HEK293 (cell line): Measurements from ENCODE around the gene PAPSS2.

ENCODE experiments used
- CTCF ChIA-PET: fragments of 350-600 bp; formaldehyde crosslinking; extraction: SDS; loops from one replicate; lab custom pipeline; 2021; ENCODE audit warnings: antibody characterized with exemption; lab: Yijun Ruan, JAX
- POLR2A ChIA-PET: fragments of 300-600 bp; formaldehyde crosslinking; extraction: SDS; loops from one replicate; lab custom pipeline; 2020; ENCODE audit warnings: antibody characterized with exemption, inconsistent platforms; lab: Yijun Ruan, JAX
- H3K27ac ChIP-seq: fragments of 200-500 bp; sonication (Bioruptor generic); 2 replicates; pipeline ENCODE4 v1.5.1; 2014; ENCODE audit warnings: low read depth, low read length, control low read depth, inconsistent platforms; ENCODE audit errors: extremely low read depth
- H3K36me3 ChIP-seq, 2 experiments: fragments of 200-500 bp in 1 of 2; sonication (Bioruptor generic) in 1 of 2; 1 replicate in 1 of 2; 2 replicates in 1 of 2; pipeline ENCODE4 v1.5.1; 2014 to 2017; ENCODE audit warnings: inconsistent platforms in 2 of 2, low read length in 2 of 2; ENCODE audit not compliant: control insufficient read depth in 2 of 2, insufficient read depth in 1 of 2
- H3K4me1 ChIP-seq: fragments of 200-500 bp; sonication (Bioruptor generic); 2 replicates; pipeline ENCODE4 v1.5.1; 2014; ENCODE audit warnings: mild to moderate bottlenecking, low read length, inconsistent platforms; ENCODE audit not compliant: control insufficient read depth, insufficient read depth
- H3K4me3 ChIP-seq: 2 replicates; pipeline ENCODE4 v1.5.1; 2011; ENCODE audit warnings: low read depth, mild to moderate bottlenecking, control low read depth, low read length, moderate library complexity
- H3K9me3 ChIP-seq: fragments of 200-500 bp; sonication (Bioruptor generic); 2 replicates; pipeline ENCODE4 v1.5.1; 2014; ENCODE audit warnings: low read depth, low read length, inconsistent platforms; ENCODE audit not compliant: control insufficient read depth, insufficient read depth
- GLI2 ChIP-seq: fragments of 450-650 bp; formaldehyde crosslinking; IDR thresholded peaks from 2 replicates; pipeline ENCODE4; 2017; ENCODE audit warnings: missing biosample characterization, missing genetic modification characterization, low read depth, borderline replicate concordance
- MZF1 ChIP-seq: fragments of 450-650 bp; formaldehyde crosslinking; IDR thresholded peaks from 2 replicates; pipeline ENCODE4 v1.5.1; 2017; ENCODE audit warnings: missing biosample characterization, missing genetic modification characterization, borderline replicate concordance
- ZNF138 ChIP-seq: fragments of 450-650 bp; formaldehyde crosslinking; IDR thresholded peaks from 2 replicates; pipeline ENCODE4 v1.5.1; 2016; ENCODE audit warnings: missing biosample characterization, missing genetic modification characterization, borderline replicate concordance
- ZNF140 ChIP-seq: fragments of 450-650 bp; formaldehyde crosslinking; IDR thresholded peaks from 2 replicates; pipeline ENCODE4 v1.5.1; 2016; ENCODE audit warnings: missing biosample characterization, missing genetic modification characterization
- ZNF19 ChIP-seq: fragments of 450-650 bp; formaldehyde crosslinking; IDR thresholded peaks from 2 replicates; pipeline ENCODE4; 2016; ENCODE audit warnings: missing biosample characterization, missing genetic modification characterization, low read depth
- ZNF394 ChIP-seq: fragments of 450-650 bp; formaldehyde crosslinking; IDR thresholded peaks from 2 replicates; pipeline ENCODE4 v1.5.1; 2016; ENCODE audit warnings: missing biosample characterization, missing genetic modification characterization, mild to moderate bottlenecking, moderate library complexity, borderline replicate concordance
- ZNF404 ChIP-seq: fragments of 450-650 bp; formaldehyde crosslinking; IDR thresholded peaks from 2 replicates; pipeline ENCODE4 v1.5.1; 2017; ENCODE audit warnings: missing biosample characterization, missing genetic modification characterization
- ZNF426 ChIP-seq: fragments of 450-650 bp; formaldehyde crosslinking; IDR thresholded peaks from 2 replicates; pipeline ENCODE4 v1.5.1; 2017; ENCODE audit warnings: missing biosample characterization, missing genetic modification characterization, mild to moderate bottlenecking, inconsistent platforms, moderate library complexity
- ZNF518A ChIP-seq: fragments of 450-650 bp; formaldehyde crosslinking; conservative IDR thresholded peaks from 2 replicates; pipeline ENCODE4 v1.5.1; 2016; ENCODE audit warnings: low read depth, missing biosample characterization, missing genetic modification characterization
- ZNF529 ChIP-seq: fragments of 450-650 bp; formaldehyde crosslinking; IDR thresholded peaks from 2 replicates; pipeline ENCODE4 v1.5.1; 2017; ENCODE audit warnings: missing genetic modification characterization, missing biosample characterization; ENCODE audit not compliant: insufficient replicate concordance
- ZNF555 ChIP-seq: fragments of 450-650 bp; formaldehyde crosslinking; conservative IDR thresholded peaks from 2 replicates; pipeline ENCODE4 v1.5.1; 2017; ENCODE audit warnings: missing biosample characterization, mild to moderate bottlenecking, missing genetic modification characterization, inconsistent platforms
- ZNF623 ChIP-seq: fragments of 450-650 bp; formaldehyde crosslinking; IDR thresholded peaks from 2 replicates; pipeline ENCODE4 v1.5.1; 2016; ENCODE audit warnings: missing biosample characterization, missing genetic modification characterization
- ZNF701 ChIP-seq: fragments of 450-650 bp; formaldehyde crosslinking; IDR thresholded peaks from 2 replicates; pipeline ENCODE4 v1.5.1; 2016; ENCODE audit warnings: missing biosample characterization, missing genetic modification characterization
- TF ChIP-seq, protein P1 (sequence below): fragments of 450-650 bp; formaldehyde crosslinking; conservative IDR thresholded peaks from 2 replicates; pipeline ENCODE4 v1.5.1; 2016; ENCODE audit warnings: low read depth, missing biosample characterization, missing genetic modification characterization
- TF ChIP-seq, protein P2 (sequence below): fragments of 450-650 bp; formaldehyde crosslinking; IDR thresholded peaks from 2 replicates; pipeline ENCODE4 v1.5.1; 2016; ENCODE audit warnings: missing biosample characterization, missing genetic modification characterization
- TF ChIP-seq, protein P3 (sequence below): fragments of 450-650 bp; formaldehyde crosslinking; IDR thresholded peaks from 2 replicates; pipeline ENCODE4 v1.5.1; 2016; ENCODE audit warnings: missing biosample characterization, missing genetic modification characterization

PAPSS2 gene

GRCh38 chr10:87621440-87621839 lies 38.2 kb upstream of the PAPSS2 start (continued):
- TF ChIP-seq, protein P1, sequence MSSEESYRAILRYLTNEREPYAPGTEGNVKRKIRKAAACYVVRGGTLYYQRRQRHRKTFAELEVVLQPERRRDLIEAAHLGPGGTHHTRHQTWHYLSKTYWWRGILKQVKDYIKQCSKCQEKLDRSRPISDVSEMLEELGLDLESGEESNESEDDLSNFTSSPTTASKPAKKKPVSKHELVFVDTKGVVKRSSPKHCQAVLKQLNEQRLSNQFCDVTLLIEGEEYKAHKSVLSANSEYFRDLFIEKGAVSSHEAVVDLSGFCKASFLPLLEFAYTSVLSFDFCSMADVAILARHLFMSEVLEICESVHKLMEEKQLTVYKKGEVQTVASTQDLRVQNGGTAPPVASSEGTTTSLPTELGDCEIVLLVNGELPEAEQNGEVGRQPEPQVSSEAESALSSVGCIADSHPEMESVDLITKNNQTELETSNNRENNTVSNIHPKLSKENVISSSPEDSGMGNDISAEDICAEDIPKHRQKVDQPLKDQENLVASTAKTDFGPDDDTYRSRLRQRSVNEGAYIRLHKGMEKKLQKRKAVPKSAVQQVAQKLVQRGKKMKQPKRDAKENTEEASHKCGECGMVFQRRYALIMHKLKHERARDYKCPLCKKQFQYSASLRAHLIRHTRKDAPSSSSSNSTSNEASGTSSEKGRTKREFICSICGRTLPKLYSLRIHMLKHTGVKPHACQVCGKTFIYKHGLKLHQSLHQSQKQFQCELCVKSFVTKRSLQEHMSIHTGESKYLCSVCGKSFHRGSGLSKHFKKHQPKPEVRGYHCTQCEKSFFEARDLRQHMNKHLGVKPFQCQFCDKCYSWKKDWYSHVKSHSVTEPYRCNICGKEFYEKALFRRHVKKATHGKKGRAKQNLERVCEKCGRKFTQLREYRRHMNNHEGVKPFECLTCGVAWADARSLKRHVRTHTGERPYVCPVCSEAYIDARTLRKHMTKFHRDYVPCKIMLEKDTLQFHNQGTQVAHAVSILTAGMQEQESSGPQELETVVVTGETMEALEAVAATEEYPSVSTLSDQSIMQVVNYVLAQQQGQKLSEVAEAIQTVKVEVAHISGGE (tag by site-specific recombination) = peak; percentile 81
- TF ChIP-seq ZNF404 (tag by site-specific recombination) = peak; percentile 74; the same call in 1 of the 2 replicates
- 0 out of 2 replicates have a peak, but pooled peaks have one; percentile 64 for TF ChIP-seq ZNF19
- peak; percentile 92 for TF ChIP-seq ZNF140
- peak; percentile 87 for TF ChIP-seq ZNF555 (tag by site-specific recombination)
- TF ChIP-seq ZNF426 (tag by site-specific recombination) = peak; percentile 93
- peak; percentile 90 for TF ChIP-seq ZNF518A (tag by site-specific recombination)
- TF ChIP-seq, protein P2, sequence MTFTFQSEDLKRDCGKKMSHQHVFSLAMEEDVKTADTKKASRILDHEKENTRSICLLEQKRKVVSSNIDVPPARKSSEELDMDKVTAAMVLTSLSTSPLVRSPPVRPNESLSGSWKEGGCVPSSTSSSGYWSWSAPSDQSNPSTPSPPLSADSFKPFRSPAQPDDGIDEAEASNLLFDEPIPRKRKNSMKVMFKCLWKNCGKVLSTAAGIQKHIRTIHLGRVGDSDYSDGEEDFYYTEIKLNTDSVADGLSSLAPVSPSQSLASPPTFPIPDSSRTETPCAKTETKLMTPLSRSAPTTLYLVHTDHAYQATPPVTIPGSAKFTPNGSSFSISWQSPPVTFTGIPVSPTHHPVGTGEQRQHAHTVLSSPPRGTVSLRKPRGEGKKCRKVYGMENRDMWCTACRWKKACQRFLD = peak; percentile 47; the same call in 1 of the 2 replicates
- TF ChIP-seq ZNF138 (tag by site-specific recombination) = 0 out of 2 replicates have a peak, but pooled peaks have one; percentile 4
- TF ChIP-seq ZNF623 (tag by site-specific recombination) = peak; percentile 84
- TF ChIP-seq ZNF394 (tag by site-specific recombination) = peak; percentile 95
- peak; percentile 49 for TF ChIP-seq ZNF529 (tag by site-specific recombination)
- peak; percentile 44; the same call in 1 of the 2 replicates for TF ChIP-seq GLI2 (tag by site-specific recombination)

- Histone ChIP-seq H3K9me3 (no peaks in the 10 kb centered on the region), H3K4me1 (no peaks in the 10 kb centered on the region), H3K27ac (no peak overlapping the region), H3K36me3 (no peaks in the 10 kb centered on the region), H3K4me3 (no peak overlapping the region)
- TF ChIP-seq ZNF701 (tag by site-specific recombination) = no peak
- TF ChIP-seq, protein P3, sequence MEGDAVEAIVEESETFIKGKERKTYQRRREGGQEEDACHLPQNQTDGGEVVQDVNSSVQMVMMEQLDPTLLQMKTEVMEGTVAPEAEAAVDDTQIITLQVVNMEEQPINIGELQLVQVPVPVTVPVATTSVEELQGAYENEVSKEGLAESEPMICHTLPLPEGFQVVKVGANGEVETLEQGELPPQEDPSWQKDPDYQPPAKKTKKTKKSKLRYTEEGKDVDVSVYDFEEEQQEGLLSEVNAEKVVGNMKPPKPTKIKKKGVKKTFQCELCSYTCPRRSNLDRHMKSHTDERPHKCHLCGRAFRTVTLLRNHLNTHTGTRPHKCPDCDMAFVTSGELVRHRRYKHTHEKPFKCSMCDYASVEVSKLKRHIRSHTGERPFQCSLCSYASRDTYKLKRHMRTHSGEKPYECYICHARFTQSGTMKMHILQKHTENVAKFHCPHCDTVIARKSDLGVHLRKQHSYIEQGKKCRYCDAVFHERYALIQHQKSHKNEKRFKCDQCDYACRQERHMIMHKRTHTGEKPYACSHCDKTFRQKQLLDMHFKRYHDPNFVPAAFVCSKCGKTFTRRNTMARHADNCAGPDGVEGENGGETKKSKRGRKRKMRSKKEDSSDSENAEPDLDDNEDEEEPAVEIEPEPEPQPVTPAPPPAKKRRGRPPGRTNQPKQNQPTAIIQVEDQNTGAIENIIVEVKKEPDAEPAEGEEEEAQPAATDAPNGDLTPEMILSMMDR (tag by site-specific recombination) = 0 out of 2 replicates have a peak, but pooled peaks have one; percentile 30
- TF ChIP-seq MZF1 (tag by site-specific recombination) = no peak
- ChIA-PET POLR2A (no interaction called here), CTCF (interaction anchor here (0.5 to 1.1 kb wide), 5 partner anchors 15 to 193 kb away, joined by 3 to 6 read pairs (median 3); no protein-coding TSS in a partner anchor)
Observed at GRCh38 chr10:87622314-87623004, 37.2 kb upstream of the PAPSS2 start.
